Measurements from ENCODE around the gene GPD1.

DNA sequence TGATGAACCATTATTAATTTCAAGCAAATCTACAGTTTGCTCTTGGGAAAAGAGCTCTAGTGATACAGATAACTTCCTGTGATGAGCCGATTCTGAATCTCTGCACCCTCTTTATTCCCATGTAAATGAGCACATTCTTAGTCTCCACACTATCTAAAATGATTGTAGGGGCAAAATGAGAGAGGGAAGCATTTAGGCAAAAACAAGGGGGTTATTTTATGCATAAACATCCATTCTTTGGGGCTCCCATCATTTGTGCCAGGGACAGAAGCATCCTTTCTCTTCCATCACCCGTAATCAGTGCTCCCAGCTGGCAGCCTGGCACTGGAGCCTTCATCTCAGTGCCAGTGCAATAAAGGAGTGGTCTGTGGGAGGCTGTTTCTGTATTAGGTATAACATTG, 1.7 kb upstream of the GPD1 start:
- TF ChIP-seq, protein P1, sequence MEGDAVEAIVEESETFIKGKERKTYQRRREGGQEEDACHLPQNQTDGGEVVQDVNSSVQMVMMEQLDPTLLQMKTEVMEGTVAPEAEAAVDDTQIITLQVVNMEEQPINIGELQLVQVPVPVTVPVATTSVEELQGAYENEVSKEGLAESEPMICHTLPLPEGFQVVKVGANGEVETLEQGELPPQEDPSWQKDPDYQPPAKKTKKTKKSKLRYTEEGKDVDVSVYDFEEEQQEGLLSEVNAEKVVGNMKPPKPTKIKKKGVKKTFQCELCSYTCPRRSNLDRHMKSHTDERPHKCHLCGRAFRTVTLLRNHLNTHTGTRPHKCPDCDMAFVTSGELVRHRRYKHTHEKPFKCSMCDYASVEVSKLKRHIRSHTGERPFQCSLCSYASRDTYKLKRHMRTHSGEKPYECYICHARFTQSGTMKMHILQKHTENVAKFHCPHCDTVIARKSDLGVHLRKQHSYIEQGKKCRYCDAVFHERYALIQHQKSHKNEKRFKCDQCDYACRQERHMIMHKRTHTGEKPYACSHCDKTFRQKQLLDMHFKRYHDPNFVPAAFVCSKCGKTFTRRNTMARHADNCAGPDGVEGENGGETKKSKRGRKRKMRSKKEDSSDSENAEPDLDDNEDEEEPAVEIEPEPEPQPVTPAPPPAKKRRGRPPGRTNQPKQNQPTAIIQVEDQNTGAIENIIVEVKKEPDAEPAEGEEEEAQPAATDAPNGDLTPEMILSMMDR (IDR thresholded peaks at IDR 0.05): no peak
- TF ChIP-seq EP300 (IDR thresholded peaks at IDR 0.05) (no peak), POLR2AphosphoS5 (IDR thresholded peaks at IDR 0.05) (no peak), POLR2A (IDR thresholded peaks at IDR 0.05) (no peak)
